Duodenal mucosa (tissue), 2 donors: Measurements from ENCODE around the gene PDRG1.

Experiments
- H3K27ac ChIP-seq: one replicate; pipeline ENCODE4 v1.7.0; 2013; ENCODE audit warnings: low read depth, low read length
- H3K27me3 ChIP-seq, 2 donors: one replicate each; pipeline ENCODE4 v1.7.0; 2013; ENCODE audit warnings: low read length in 2 of 2, control low read depth in 1 of 2; ENCODE audit not compliant: insufficient read depth in 2 of 2, control insufficient read depth in 1 of 2
- H3K36me3 ChIP-seq, 2 donors: one replicate each; pipeline ENCODE4 v1.7.0; 2013; ENCODE audit warnings: low read length in 2 of 2, control low read depth in 1 of 2; ENCODE audit not compliant: insufficient read depth in 2 of 2, control insufficient read depth in 1 of 2
- H3K4me1 ChIP-seq, 2 donors: one replicate each; pipeline ENCODE4 v1.7.0; 2013; ENCODE audit warnings: low read length in 2 of 2, control low read depth in 1 of 2; ENCODE audit not compliant: insufficient read depth in 2 of 2, control insufficient read depth in 1 of 2
- H3K4me3 ChIP-seq, 2 donors: one replicate each; pipeline ENCODE4 v1.7.0; 2013; ENCODE audit warnings: low read length in 2 of 2, low read depth in 1 of 2
- H3K9ac ChIP-seq, 2 donors: one replicate each; pipeline ENCODE4 v1.7.0; 2013; ENCODE audit warnings: low read length in 2 of 2, low read depth in 1 of 2
- H3K9me3 ChIP-seq, 2 donors: one replicate each; pipeline ENCODE4 v1.7.0; 2013; ENCODE audit warnings: low read length in 2 of 2, control low read depth in 1 of 2; ENCODE audit not compliant: control insufficient read depth in 1 of 2

The PDRG1 gene

GRCh38 chr20:31951530-31952453, at the start of gene PDRG1:
TSS of gene PDRG1 (minus strand) at chr20:31952046. CDS start at chr20:31951961, 85 bp downstream.
- peak within 1 kb of the TSS; percentile 86 to 96 for H3K4me3 ChIP-seq
- peaks cover 15 to 29% of the 10 kb centered on the region in 2 donors for H3K36me3 ChIP-seq
- no peak within 1 kb of the TSS for H3K27ac ChIP-seq
- peaks cover 0 to 5% of the 10 kb centered on the region in 2 donors for H3K27me3 ChIP-seq
- peaks cover 11% of the 10 kb centered on the region in 2 donors for H3K4me1 ChIP-seq
- H3K9ac ChIP-seq, result peak within 1 kb of the TSS; percentile 89 to 91
- H3K9me3 ChIP-seq, result no peaks in the 10 kb centered on the region

GRCh38 chr20:31998246-31998645, 46.4 kb upstream of the PDRG1 start:
- Histone ChIP-seq H3K27me3 (peaks cover 6 to 19% of the 10 kb centered on the region in 2 donors), H3K4me3 (no peak overlapping the region)

GRCh38 chr20:31996996-31997395, 45.1 kb upstream of the PDRG1 start:
- Histone ChIP-seq H3K27ac (no peak overlapping the region), H3K36me3 (no peaks in the 10 kb centered on the region), H3K4me1 (no peaks in the 10 kb centered on the region)

More at GRCh38 chr20:31998246-31998645, 46.4 kb upstream of the PDRG1 start:
- no peaks in the 10 kb centered on the region for H3K36me3 ChIP-seq
- H3K9me3 ChIP-seq, result no peaks in the 10 kb centered on the region
- H3K4me1 ChIP-seq, result no peaks in the 10 kb centered on the region
- H3K27ac ChIP-seq, result no peak overlapping the region
- no peak overlapping the region for H3K9ac ChIP-seq

GRCh38 chr20:31992086-31992485, 40.2 kb upstream of the PDRG1 start:
- Histone ChIP-seq H3K36me3 (no peaks in the 10 kb centered on the region), H3K27ac (no peak overlapping the region), H3K9ac (no peak overlapping the region), H3K4me3 (no peak overlapping the region), H3K27me3 (peaks cover 6 to 19% of the 10 kb centered on the region in 2 donors), H3K4me1 (no peaks in the 10 kb centered on the region), H3K9me3 (no peaks in the 10 kb centered on the region)

More at GRCh38 chr20:31996996-31997395, 45.1 kb upstream of the PDRG1 start:
- peaks cover 6 to 19% of the 10 kb centered on the region in 2 donors for H3K27me3 ChIP-seq
- H3K9me3 ChIP-seq, result no peaks in the 10 kb centered on the region
- H3K9ac ChIP-seq, result no peak overlapping the region
- H3K4me3 ChIP-seq, result no peak overlapping the region

- Histone ChIP-seq H3K9me3 (no peaks in the 10 kb centered on the region), H3K4me1 (no peaks in the 10 kb centered on the region), H3K36me3 (no peaks in the 10 kb centered on the region), H3K27me3 (peaks cover 6 to 19% of the 10 kb centered on the region in 2 donors), H3K4me3 (no peak overlapping the region), H3K9ac (no peak overlapping the region), H3K27ac (no peak overlapping the region)
These were observed 39.5 kb upstream of the PDRG1 start for GRCh38 chr20:31991339-31991705.

- H3K4me3 ChIP-seq, result no peak overlapping the region
- H3K9me3 ChIP-seq, result no peaks in the 10 kb centered on the region
- peaks cover 6 to 19% of the 10 kb centered on the region in 2 donors for H3K27me3 ChIP-seq
- H3K9ac ChIP-seq, result no peak overlapping the region
- H3K27ac ChIP-seq, result no peak overlapping the region
- H3K36me3 ChIP-seq, result no peaks in the 10 kb centered on the region
- H3K4me1 ChIP-seq, result no peaks in the 10 kb centered on the region
These were observed 38.9 kb upstream of the PDRG1 start for GRCh38 chr20:31990641-31991338.

GRCh38 chr20:31989030-31989645, 37.3 kb upstream of the PDRG1 start:
- Histone ChIP-seq H3K4me1 (no peaks in the 10 kb centered on the region), H3K27ac (no peak overlapping the region), H3K9me3 (no peaks in the 10 kb centered on the region), H3K27me3 (peaks cover 6 to 10% of the 10 kb centered on the region in 2 donors), H3K9ac (no peak overlapping the region), H3K4me3 (no peak overlapping the region), H3K36me3 (no peaks in the 10 kb centered on the region)

GRCh38 chr20:31988430-31989015, 36.7 kb upstream of the PDRG1 start:
- Histone ChIP-seq H3K27ac (no peak overlapping the region), H3K4me3 (no peak overlapping the region), H3K4me1 (no peaks in the 10 kb centered on the region), H3K9ac (no peak overlapping the region), H3K27me3 (peaks cover 2 to 4% of the 10 kb centered on the region in 2 donors), H3K9me3 (no peaks in the 10 kb centered on the region), H3K36me3 (no peaks in the 10 kb centered on the region)

GRCh38 chr20:31987744-31988143, 35.9 kb upstream of the PDRG1 start:
- Histone ChIP-seq H3K27me3 (no peaks in the 10 kb centered on the region), H3K9me3 (no peaks in the 10 kb centered on the region), H3K9ac (no peak overlapping the region), H3K4me3 (no peak overlapping the region), H3K4me1 (no peaks in the 10 kb centered on the region), H3K36me3 (no peaks in the 10 kb centered on the region), H3K27ac (no peak overlapping the region)
